ENCODE data around the gene HPF1. TPM values are rescaled to one million over a fixed set of nuclear protein-coding genes. Genes with fewer than 3 reads are reported as not detected.
A peak's percentile ranks its signal among the peaks of the same experiment; 100 is the strongest.
"Not testable (repeated sequence)": the region's sequence is repeated elsewhere in the genome, so short reads cannot be mapped to it uniquely, and the experiment has no call there.

The HPF1 gene
- total RNA-seq, 1 experiment from 2014 or later = 30.6 TPM

- no peak for DNase-seq (ENCODE audit: low read depth, low spot score)
- in situ Hi-C loops (cut with HindIII; ENCODE audit: low pct_unique_long_range_greater_than_20kb, low sequenced_read_pairs) = no loop called here
Measured at GRCh38 chr4:169758401-169758962, 738 bp upstream of the HPF1 start.

- no peak for DNase-seq (ENCODE audit: low read depth, low spot score)
- in situ Hi-C loops (cut with HindIII; ENCODE audit: low pct_unique_long_range_greater_than_20kb, low sequenced_read_pairs) = no loop called here
Measured at GRCh38 chr4:169756971-169757574, 671 bp downstream of the HPF1 start.

GRCh38 chr4:169745291-169745690, 12.5 kb downstream of the HPF1 start:
- in situ Hi-C loops (cut with HindIII; ENCODE audit: low pct_unique_long_range_greater_than_20kb, low sequenced_read_pairs) = no loop called here
- peak; percentile 25 for DNase-seq (ENCODE audit: low read depth, low spot score)

GRCh38 chr4:169744601-169745000, 13.1 kb downstream of the HPF1 start:
- DNase-seq (ENCODE audit: low read depth, low spot score) = no peak

GRCh38 chr4:169741569-169741968, 16.2 kb downstream of the HPF1 start:
- in situ Hi-C loops (cut with HindIII; ENCODE audit: low pct_unique_long_range_greater_than_20kb, low sequenced_read_pairs) = no loop called here

More at GRCh38 chr4:169744601-169745000, 13.1 kb downstream of the HPF1 start:
- in situ Hi-C loops (cut with HindIII; ENCODE audit: low pct_unique_long_range_greater_than_20kb, low sequenced_read_pairs) = no loop called here

GRCh38 chr4:169738604-169739003, 19.1 kb downstream of the HPF1 start:
- in situ Hi-C loops (cut with HindIII; ENCODE audit: low pct_unique_long_range_greater_than_20kb, low sequenced_read_pairs); DNase-seq (ENCODE audit: low read depth, low spot score): not testable (repeated sequence)

More at GRCh38 chr4:169741569-169741968, 16.2 kb downstream of the HPF1 start:
- no peak for DNase-seq (ENCODE audit: low read depth, low spot score)

GRCh38 chr4:169730564-169730963, 27.2 kb downstream of the HPF1 start:
- DNase-seq (ENCODE audit: low read depth, low spot score) = no peak
- in situ Hi-C loops (cut with HindIII; ENCODE audit: low pct_unique_long_range_greater_than_20kb, low sequenced_read_pairs) = no loop called here

GRCh38 chr4:169727616-169728015, 30.1 kb downstream of the HPF1 start:
- in situ Hi-C loops (cut with HindIII; ENCODE audit: low pct_unique_long_range_greater_than_20kb, low sequenced_read_pairs) = no loop called here
- no peak for DNase-seq (ENCODE audit: low read depth, low spot score)

- in situ Hi-C loops (cut with HindIII; ENCODE audit: low pct_unique_long_range_greater_than_20kb, low sequenced_read_pairs) = no loop called here
Measured at GRCh38 chr4:169724260-169724659, 33.5 kb downstream of the HPF1 start.

GRCh38 chr4:169723207-169723965, 34.4 kb downstream of the HPF1 start:
- in situ Hi-C loops (cut with HindIII; ENCODE audit: low pct_unique_long_range_greater_than_20kb, low sequenced_read_pairs) = no loop called here
- peak; percentile 67 for DNase-seq (ENCODE audit: low read depth, low spot score)

More at GRCh38 chr4:169724260-169724659, 33.5 kb downstream of the HPF1 start:
- DNase-seq (ENCODE audit: low read depth, low spot score) = no peak

- no peak for DNase-seq (ENCODE audit: low read depth, low spot score)
- in situ Hi-C loops (cut with HindIII; ENCODE audit: low pct_unique_long_range_greater_than_20kb, low sequenced_read_pairs) = no loop called here
Measured at GRCh38 chr4:169720529-169720928, 37.2 kb downstream of the HPF1 start.

GRCh38 chr4:169716677-169717076, 41.1 kb downstream of the HPF1 start:
- in situ Hi-C loops (cut with HindIII; ENCODE audit: low pct_unique_long_range_greater_than_20kb, low sequenced_read_pairs) = no loop called here
- no peak for DNase-seq (ENCODE audit: low read depth, low spot score)

- in situ Hi-C loops (cut with HindIII; ENCODE audit: low pct_unique_long_range_greater_than_20kb, low sequenced_read_pairs) = no loop called here
- DNase-seq (ENCODE audit: low read depth, low spot score) = no peak
Measured at GRCh38 chr4:169715826-169716225, 41.9 kb downstream of the HPF1 start.

GRCh38 chr4:169707958-169708643, 49.6 kb downstream of the HPF1 start:
- in situ Hi-C loops (cut with HindIII; ENCODE audit: low pct_unique_long_range_greater_than_20kb, low sequenced_read_pairs) = no loop called here
- DNase-seq (ENCODE audit: low read depth, low spot score) = no peak

- in situ Hi-C loops (cut with HindIII; ENCODE audit: low pct_unique_long_range_greater_than_20kb, low sequenced_read_pairs) = no loop called here
- DNase-seq (ENCODE audit: low read depth, low spot score) = no peak
Measured at GRCh38 chr4:169698331-169698730, 59.4 kb downstream of the HPF1 start.

GRCh38 chr4:169690787-169691186, 67.0 kb downstream of the HPF1 start:
- DNase-seq (ENCODE audit: low read depth, low spot score) = no peak
- in situ Hi-C loops (cut with HindIII; ENCODE audit: low pct_unique_long_range_greater_than_20kb, low sequenced_read_pairs) = no loop called here

- in situ Hi-C loops (cut with HindIII; ENCODE audit: low pct_unique_long_range_greater_than_20kb, low sequenced_read_pairs) = no loop called here
- no peak for DNase-seq (ENCODE audit: low read depth, low spot score)
Measured at GRCh38 chr4:169689681-169690080, 68.1 kb downstream of the HPF1 start.

GRCh38 chr4:169682372-169683047, 75.2 kb downstream of the HPF1 start:
- no peak for DNase-seq (ENCODE audit: low read depth, low spot score)
- in situ Hi-C loops (cut with HindIII; ENCODE audit: low pct_unique_long_range_greater_than_20kb, low sequenced_read_pairs) = no loop called here

Data from SK-MEL-5 (cell line).